HG02870 (cell line): ENCODE data around the gene SFSWAP.

Source experiments
- ATAC-seq: cut with Tn5 transposase; IDR thresholded peaks from one replicate; pipeline ENCODE4 v1.9.1; 2021; ENCODE audit warnings: mild to moderate bottlenecking, moderate library complexity; ENCODE audit not compliant: unreplicated experiment

SFSWAP gene

GRCh38 chr12:131831635-131832041 lies 120.7 kb downstream of the SFSWAP start:
- ATAC-seq: no peak

- no peak for ATAC-seq
Measured at GRCh38 chr12:131832321-131833231, 121.7 kb downstream of the SFSWAP start.

GRCh38 chr12:131833288-131833895 lies 122.5 kb downstream of the SFSWAP start:
- no peak for ATAC-seq

- no peak for ATAC-seq
Measured at GRCh38 chr12:131833896-131834641, 123.2 kb downstream of the SFSWAP start.

GRCh38 chr12:131834798-131835615 lies 124.1 kb downstream of the SFSWAP start:
- no peak for ATAC-seq

- no peak for ATAC-seq
Measured at GRCh38 chr12:131835616-131836171, 124.8 kb downstream of the SFSWAP start.

- no peak for ATAC-seq
Measured at GRCh38 chr12:131836193-131836592, 125.3 kb downstream of the SFSWAP start.

GRCh38 chr12:131836714-131837397 lies 126.0 kb downstream of the SFSWAP start:
- no peak for ATAC-seq

- no peak for ATAC-seq
Measured at GRCh38 chr12:131840643-131841416, 129.9 kb downstream of the SFSWAP start.

- no peak for ATAC-seq
Measured at GRCh38 chr12:131841547-131841946, 130.7 kb downstream of the SFSWAP start.

- no peak for ATAC-seq
Measured at GRCh38 chr12:131842169-131842568, 131.3 kb downstream of the SFSWAP start.

GRCh38 chr12:131843527-131843926 lies 132.6 kb downstream of the SFSWAP start:
- ATAC-seq: no peak

- no peak for ATAC-seq
Measured at GRCh38 chr12:131844140-131844539, 133.2 kb downstream of the SFSWAP start.

- ATAC-seq: no peak
Measured at GRCh38 chr12:131844656-131845055, 133.8 kb downstream of the SFSWAP start.

GRCh38 chr12:131845121-131845520 lies 134.2 kb downstream of the SFSWAP start:
- no peak for ATAC-seq

GRCh38 chr12:131847456-131847855 lies 136.6 kb downstream of the SFSWAP start:
- no peak for ATAC-seq

- ATAC-seq: no peak
Measured at GRCh38 chr12:131848753-131849152, 137.9 kb downstream of the SFSWAP start.
